Dedifferentiated amniotic fluid mesenchymal stem cell (primary cell): ENCODE data around the gene USP21.

ENCODE experiments used
- DNase-seq: peaks from one replicate; pipeline ENCODE4 v3.0.0-alpha.2; 2016; ENCODE audit errors: extremely low spot score

Gene USP21

GRCh38 chr1:161133220-161133740 lies 26.0 kb upstream of the USP21 start:
- DNase-seq = no peak

- no peak for DNase-seq
Observed at GRCh38 chr1:161137881-161138280, 21.4 kb upstream of the USP21 start.

GRCh38 chr1:161138431-161138830 lies 20.9 kb upstream of the USP21 start:
- no peak for DNase-seq

- DNase-seq = peak; percentile 43
Observed at GRCh38 chr1:161139766-161140165, 19.5 kb upstream of the USP21 start.

- no peak for DNase-seq
Observed at GRCh38 chr1:161140755-161141400, 18.4 kb upstream of the USP21 start.

GRCh38 chr1:161145832-161146231 lies 13.5 kb upstream of the USP21 start:
- DNase-seq = peak; percentile 1

- no peak for DNase-seq
Observed at GRCh38 chr1:161153176-161153575, 6.1 kb upstream of the USP21 start.

GRCh38 chr1:161153682-161154337 lies 5.5 kb upstream of the USP21 start, which contains the start of gene UFC1:
Gene UFC1 (plus strand): TSS chr1:161153978. CDS start chr1:161153998, 20 bp downstream.
- DNase-seq = peak; percentile 88

- DNase-seq = no peak
Observed at GRCh38 chr1:161157867-161158266, 1.4 kb upstream of the USP21 start.

- DNase-seq = no peak
Observed at GRCh38 chr1:161158316-161159010, 837 bp upstream of the USP21 start.

- DNase-seq = no peak
Observed at GRCh38 chr1:161159913-161160243, 578 bp downstream of the USP21 start.

GRCh38 chr1:161160671-161161145 lies 1.4 kb downstream of the USP21 start:
- no peak for DNase-seq

GRCh38 chr1:161161652-161162051 lies 2.4 kb downstream of the USP21 start:
- DNase-seq = no peak

- DNase-seq = no peak
Observed at GRCh38 chr1:161162052-161162451, 2.8 kb downstream of the USP21 start.

- no peak for DNase-seq
Observed at GRCh38 chr1:161162806-161163205, 3.5 kb downstream of the USP21 start.

GRCh38 chr1:161163793-161164192 lies 4.5 kb downstream of the USP21 start:
- no peak for DNase-seq

GRCh38 chr1:161164901-161165610 lies 5.8 kb downstream of the USP21 start:
- DNase-seq = no peak

GRCh38 chr1:161165742-161166668 lies 6.7 kb downstream of the USP21 start, which contains the start of gene PPOX:
Gene PPOX (plus strand): TSS chr1:161166426. CDS start chr1:161166848, 422 bp downstream.
- peak; percentile 99 for DNase-seq

- no peak for DNase-seq
Observed at GRCh38 chr1:161166669-161167548, 7.6 kb downstream of the USP21 start.

GRCh38 chr1:161168906-161169305 lies 9.6 kb downstream of the USP21 start:
- DNase-seq = no peak
